GM19023 (cell line): ENCODE results near the gene ATP5F1E.

ENCODE experiments used
- ATAC-seq: cut with Tn5 transposase; IDR thresholded peaks from one replicate; pipeline ENCODE4 v1.9.1; 2021; ENCODE audit warnings: mild to moderate bottlenecking, moderate library complexity; ENCODE audit not compliant: unreplicated experiment

The ATP5F1E gene

DNA sequence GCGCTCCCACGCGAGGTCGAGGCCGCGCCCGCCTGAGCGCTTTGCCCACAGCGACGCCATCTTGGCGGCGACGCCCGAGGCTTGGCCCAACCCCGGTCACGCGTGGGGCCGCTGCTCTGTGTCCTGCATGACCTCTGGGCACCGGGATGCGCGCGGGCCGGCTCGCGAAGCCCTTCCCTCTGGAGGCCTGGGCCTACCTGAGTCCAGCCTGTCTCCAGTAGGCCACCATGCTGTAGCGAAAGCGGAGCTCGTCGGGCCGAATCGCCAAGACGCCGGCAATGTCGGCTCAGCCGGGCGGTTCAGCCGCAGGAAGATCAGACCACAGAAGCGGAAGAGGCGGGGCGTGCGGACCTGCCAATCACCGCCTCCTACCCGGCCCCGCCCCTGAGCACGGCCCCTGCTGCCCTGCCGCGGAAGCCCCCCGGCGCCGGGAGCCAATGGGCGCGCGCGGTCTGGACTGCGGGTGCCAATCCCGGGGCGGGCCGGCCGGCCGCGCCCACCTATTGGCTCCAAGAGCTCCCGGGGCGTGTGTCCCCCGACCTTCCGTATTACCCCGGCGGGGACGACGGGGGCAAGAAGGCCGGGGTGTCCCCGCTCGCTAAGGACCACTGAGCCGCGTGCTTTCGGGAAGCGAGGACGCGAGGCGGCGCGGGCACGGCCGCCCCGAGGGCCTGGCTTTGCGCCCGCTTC is at the start of gene ATP5F1E:
Gene ATP5F1E (minus strand): TSS at position 313 of the 690 bp plus-strand sequence. CDS start 84 bp downstream, at position 229.
- ATAC-seq = peak; percentile 97

DNA sequence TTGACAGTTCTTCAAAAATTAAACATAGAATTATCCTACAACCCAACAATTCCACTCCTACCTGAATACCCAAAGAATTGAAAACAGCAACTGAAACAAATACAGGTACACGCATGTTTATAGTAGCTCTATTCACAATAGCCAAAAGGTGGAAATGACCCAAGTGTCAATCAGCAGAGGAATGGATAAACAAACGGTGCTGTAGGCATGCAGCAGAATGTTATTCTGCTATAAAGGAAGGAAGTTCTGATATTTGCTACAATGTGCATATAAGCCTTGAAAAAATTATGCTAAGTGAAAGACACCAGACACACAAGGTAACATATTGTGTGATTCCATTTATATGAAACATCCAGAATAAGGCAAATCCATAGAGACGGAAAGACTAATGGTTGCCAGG is 48.9 kb upstream of the ATP5F1E start:
- no peak for ATAC-seq

DNA sequence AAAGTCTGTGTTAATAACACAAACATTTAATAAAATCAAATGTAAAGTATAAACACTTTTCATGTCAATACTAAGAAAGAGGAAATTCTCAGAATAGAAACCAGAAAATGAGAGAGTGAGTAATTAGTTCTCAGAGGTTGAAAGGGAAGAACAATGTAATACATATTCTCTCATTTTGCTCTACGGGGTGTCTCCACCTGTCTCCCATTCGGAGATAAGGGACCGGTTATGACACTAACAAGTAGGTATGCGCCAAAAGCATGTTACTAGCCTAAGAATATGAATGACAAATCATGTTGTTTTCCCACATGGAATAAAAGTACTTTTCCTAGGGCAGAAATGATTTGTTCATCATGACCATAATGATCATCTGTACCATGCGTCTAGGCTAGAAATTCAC is 46.1 kb upstream of the ATP5F1E start:
- ATAC-seq = no peak

DNA sequence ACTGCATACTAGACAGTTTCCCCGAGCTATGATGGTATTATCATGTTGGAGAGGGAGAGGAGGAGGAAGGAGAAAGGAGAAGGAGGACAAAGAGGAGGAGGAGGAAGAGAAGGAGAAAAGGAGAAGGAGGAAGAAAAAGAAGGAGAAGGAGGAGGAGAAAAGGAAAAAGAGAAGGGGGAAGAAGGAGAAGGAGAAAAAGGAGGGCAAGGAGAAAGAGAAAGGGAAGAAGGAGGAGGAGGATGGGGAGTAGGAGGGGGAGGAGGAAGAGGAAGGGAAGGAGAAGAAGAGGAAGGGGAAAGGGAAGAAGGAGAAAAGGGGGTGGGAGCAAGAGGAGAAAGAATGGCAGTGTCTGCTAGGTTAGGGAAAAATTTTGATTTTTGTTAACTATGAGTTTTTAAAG is 45.6 kb upstream of the ATP5F1E start:
- no peak for ATAC-seq

DNA sequence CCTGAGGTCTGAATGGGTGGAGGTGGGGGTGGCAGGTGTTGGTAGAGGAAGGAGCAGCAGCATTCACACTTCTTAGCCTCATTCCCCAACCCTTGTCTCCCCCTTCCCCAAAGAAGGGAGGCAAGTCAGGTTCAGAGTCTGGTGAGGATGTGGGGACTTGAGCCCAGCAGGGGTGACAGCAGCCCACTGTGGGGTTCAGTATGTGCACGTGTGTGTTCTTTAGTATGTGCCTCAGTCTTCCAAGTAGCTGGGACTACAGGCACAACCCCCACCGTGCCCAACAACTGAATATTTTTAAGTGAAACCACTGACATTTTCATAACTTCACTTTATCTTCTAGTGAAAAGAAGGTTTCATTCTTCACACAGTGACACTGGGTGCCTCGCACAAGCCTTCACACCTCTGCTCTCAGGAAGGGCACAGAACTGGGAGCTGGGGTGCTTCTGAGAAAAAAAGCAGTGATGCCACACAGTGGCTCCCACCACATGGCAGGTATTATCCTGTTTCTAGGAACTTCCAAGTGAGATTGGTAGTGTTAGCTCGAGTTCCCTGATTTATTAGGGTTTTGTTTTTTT is 43.9 kb upstream of the ATP5F1E start:
- no peak for ATAC-seq

DNA sequence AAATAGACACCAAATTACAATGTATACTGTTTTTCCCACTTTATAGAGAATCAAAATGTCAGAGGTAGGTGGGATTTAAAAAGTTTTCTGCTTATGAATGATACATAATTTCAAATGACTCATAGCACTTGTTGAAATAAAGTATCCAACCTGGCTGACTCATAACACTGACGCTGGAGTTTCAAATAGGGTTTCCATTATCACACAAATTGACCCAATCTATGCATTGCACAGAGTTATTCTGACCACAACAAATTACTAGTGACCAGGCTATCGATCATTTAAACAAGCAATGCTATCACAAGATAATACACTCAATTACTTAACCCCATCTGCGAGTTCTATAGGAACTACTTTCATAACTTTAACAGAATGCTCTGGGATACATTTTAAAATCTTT is 42.3 kb upstream of the ATP5F1E start:
- no peak for ATAC-seq

DNA sequence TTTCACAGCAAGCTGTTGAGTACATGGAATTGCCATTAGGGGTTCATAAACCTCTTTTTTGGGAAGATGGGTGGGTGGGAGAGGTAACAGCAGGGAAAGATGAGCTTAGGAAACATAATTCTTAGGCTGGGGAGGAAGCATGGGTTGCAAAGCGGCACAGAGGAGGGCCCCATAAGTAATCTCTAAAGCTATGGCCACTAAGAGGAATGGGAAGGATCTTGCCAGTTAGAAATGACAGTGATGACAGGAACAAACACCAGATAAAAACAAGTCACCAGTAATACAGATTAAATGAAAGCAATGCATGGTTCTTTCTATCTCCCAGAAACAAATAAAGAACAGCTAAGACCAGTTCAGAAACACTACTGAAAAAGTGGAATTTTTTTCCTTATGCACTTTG is 41.4 kb upstream of the ATP5F1E start:
- ATAC-seq = no peak

DNA sequence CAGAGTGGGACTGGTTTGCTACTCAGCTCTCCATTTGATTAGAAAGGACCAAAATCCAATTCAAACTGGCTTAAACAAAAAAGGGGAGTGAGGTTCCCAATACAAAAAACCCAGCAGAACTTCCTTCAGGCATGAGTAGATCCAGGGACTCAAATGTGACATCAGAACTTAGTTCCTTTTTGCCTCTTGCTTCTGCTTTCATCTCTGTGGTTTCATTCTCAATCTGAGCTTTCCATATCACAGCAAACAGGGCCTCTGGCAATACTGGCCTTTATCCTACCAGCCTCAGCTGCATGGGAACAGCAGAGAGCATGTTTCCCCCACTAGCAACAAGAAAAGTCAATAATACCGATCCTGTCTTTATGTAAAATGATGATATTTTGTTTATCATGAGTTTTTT is 39.1 kb upstream of the ATP5F1E start:
- no peak for ATAC-seq

DNA sequence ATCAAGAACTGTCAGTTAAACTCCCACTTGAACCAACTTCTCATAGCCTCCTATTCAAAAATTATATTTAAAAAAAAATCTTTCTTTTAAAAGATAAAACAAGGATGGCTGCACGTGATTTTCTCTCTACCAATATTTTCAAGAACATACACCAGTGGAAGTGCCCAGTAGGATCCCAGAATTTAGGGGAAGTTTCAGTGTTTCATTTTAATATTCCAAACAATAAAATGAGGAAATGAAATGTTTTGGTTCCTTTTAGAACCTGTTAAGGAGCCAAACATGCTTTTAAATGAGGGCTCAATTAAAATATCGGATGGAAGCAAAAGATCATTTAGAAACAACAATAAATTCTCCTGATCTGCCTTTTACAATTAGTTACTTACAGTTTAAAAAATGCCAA is 36.9 kb upstream of the ATP5F1E start:
- no peak for ATAC-seq

DNA sequence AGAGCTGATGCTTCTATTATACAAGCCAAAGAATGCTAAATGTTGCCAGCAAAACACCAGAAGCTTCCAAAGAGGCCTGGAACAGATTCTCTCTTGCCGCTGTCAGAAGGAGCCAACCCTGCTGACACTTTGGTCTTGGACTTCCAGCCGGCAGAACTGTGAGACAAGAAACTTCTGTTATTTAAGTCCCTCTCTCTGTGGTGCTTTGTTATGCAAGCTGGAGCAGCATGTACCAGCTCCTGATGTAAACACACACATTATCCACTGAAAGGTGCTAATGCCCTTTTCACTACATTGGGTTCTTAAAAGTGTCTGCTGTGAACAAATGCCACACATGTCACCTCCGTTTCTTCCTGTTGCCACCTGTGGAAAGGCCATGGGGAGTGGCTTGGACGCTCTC is 36.4 kb upstream of the ATP5F1E start:
- no peak for ATAC-seq

DNA sequence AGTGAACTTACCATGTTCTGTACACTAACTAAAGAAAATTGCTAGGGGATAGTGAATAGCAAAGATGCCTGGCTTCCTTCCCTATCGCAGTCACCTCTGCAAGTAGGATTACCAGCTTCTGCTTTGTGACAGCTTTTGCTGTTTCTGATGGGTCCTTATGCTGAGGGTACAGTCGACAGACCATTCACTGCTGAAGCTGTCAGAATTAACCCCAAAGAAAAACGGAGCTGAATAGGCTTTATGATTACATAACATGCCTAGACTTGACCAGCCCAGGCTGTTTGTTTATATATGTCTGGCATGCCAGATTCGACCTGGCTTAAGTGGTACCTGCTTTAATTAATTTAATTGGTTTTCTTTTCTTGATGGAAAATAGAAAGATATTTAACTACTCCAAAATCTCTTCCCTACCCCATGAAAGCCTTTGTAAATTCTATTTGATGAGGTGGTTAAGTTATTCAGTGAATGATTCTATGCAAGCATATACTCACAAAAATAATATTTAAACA is 32.1 kb upstream of the ATP5F1E start:
- no peak for ATAC-seq

DNA sequence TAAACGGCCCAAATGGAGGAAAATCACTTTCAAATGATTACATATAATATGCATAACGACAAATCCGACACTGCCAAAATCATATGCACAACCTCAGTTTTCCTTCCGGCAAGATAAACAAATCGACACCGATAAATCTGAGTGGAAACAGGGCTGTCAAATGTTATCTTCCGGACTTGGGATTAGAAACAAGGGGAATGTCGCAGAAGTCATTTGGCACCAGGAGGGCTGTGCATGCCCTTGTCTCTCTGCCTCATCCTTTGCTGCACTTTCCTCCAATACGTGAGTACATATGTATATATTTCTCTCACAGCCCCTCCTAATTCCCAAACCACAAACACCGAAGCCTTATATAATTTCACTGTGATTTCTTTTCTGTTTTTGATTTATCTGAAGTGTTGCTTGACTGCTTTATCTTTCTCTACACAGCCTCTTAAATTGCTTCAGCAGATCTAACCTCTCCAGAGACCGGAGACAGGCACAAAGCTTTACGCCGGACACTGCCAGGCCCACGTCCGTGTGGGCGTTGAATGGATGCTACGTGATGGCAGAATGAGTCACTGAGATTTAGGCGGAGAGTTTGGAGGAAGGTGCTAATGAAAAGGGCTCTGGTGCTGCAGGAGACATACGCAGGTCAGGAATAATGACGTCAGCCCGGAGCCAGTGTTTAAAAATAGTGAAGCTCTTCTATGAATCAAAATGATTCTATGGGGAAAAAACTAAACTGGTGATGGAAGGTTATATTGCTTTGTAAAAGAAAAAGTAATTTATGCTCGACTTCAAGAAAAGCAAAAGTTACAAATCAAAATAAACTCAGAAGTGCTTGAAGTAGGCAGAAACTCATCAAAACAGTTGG is 31.5 kb upstream of the ATP5F1E start:
- no peak for ATAC-seq

DNA sequence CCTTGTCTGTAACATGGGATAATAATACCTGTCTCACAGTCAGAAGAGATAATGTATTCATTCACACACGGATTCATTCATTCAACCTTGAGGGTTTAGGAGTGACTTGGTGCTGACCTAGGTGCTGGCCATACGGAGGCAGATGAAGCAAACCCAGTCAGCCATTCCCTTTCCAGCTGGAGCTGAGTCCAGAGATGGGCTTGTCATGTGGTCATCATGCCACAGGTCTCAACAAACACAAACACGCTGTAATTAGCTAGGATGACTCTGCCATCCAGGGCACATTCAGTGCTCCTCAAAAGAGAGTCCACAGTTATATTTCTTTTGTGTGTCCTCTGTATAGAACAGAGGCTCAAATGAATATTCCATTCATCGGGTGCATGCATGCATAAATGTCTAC is 29.9 kb upstream of the ATP5F1E start:
- ATAC-seq = no peak

DNA sequence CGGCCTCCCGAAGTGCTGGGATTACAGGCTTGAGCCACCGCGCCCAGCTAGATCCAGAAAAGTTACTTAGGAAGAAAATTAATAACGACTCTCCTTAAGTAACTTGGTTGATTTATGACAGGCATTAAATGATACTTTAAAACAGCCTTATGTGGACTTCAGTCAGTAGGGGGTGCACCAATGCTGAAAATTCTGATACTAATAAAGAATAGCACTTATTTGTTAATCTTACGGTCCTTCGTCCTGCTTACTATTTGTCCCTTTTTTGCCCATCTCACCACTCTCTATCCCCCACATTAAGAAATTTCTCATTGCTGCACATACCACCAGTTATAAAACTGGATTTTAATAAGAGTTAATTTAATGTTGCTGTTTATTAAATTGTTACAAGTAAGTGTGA is 23.2 kb upstream of the ATP5F1E start:
- ATAC-seq = no peak

DNA sequence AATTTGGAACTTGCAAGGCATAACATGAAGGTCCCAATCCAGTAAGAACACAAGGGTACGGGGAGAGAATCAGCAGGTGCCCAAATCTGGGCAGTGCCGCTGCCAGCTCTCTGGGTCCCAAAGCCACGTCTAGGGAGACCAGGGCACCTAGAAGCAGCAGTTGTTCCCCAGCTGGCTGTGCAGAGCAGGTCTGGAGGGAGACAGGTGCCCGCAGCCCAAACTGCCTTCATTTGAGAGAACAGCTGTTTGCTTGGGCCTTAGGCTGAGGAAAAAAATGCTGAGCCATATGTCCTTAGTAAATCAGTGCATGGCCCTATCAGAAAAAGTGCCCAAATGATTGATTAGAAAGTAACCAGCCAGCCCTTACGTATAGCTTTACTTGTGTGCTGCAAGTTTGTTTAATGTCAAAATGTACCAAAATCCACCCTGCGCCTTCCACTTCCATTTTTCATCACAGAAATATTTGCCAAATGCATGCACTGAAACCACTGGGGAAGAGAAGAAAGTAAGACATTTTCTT is 19.6 kb upstream of the ATP5F1E start:
- ATAC-seq = no peak

DNA sequence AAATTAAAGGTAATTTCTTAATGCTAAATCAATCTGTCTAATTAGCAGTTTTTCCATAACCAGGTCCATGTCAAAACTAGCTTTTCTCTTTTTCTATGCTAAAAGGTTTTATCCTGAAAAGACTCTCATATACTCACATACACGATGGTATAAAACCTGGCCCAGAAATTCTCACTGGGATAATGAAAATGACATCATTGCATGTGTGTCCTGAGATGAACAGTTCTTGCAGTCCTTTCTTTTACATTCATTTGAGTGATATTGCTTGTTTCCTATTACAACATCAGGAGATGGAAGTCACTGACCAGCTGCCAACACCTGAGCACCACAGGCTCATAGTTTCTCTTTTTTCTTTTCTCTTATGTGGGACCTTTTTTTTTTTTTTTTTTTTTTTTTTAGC is 18.3 kb upstream of the ATP5F1E start:
- no peak for ATAC-seq

DNA sequence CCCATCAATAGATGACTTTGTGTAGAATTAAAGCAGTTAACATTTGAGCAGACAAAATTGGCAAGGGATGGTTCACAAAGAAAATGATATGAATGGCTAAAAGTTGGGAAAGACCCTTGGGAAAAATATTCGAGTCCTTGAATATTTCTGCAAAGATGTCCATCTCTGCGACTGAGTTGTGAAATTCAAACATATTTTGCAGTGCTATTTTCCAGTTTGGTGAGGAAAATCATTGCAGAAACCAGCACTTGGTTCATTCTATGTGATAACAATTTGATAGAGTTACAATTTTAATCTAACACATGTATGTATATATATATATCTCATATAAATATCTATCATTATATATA is 16.5 kb upstream of the ATP5F1E start:
- no peak for ATAC-seq

DNA sequence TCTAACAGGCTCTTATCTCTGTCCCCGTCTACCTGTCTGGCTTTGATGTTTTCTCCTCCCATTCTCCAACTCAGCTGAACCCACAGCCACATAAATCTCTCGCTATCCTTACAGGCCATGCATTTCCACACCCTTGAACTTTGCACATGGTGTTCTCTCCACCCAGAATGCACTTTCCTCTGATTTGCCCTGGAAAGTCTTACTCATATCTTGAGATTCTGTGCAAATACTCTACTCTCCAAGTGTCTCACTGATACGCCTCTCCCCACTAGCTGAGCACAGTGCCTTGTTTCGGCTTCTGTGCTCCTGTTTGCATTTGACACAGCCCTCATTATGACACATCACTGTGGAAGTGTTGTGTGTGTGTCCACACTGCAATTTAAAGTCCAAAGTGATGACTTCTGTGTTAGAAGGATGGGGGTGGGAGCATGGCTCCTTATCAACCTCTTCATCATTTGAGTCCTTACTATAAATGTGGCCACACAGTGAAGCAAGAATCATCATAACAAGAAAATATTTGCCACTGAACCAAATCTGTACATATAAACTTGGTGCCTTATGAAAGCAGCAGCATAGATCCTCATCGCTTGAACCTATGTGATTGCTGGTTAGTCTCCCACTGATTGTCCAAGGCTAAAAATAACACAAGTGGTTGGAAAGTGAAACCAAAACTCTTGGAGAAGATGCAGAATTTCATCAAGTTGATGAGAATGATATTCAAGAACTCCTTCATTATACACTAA is 16.0 kb upstream of the ATP5F1E start:
- ATAC-seq = no peak

DNA sequence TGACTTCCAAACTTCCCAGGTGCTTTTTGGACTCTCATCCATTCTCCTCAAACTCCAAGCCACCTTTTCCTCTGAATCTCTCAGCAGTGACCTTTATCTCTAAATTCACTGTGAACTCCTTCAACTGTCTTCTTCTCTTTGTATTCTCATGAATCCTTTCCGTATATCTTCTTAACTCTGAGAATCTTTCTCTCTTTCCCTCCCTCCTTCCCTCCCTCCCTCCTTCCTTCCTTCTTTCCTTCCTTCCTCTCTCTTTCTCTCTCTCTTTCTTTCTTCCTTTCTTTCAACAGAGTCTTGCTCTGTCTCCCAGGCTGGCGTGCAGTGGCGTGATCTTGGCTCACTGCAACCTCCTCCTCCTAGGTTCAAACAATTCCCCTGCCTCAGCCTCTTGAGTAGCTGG is 14.7 kb upstream of the ATP5F1E start:
- ATAC-seq = no peak

DNA sequence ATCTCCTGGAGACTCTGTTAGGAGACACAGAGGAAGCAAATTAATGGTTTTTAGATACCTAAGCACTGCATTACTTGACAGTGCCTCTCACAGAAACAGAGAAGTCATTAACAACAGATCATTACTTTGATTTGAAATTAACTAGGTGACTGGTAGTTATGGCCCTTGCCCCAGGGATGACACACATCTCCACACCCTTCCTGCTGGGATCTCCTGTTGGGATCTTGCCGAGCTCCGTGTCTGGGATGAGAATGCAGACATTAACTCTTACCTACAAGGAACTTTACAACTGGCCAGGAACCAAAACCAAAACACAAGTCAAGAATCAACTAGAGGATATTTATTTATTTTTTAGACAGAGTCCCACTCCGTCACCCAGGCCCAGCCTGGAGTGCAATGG is 12.7 kb upstream of the ATP5F1E start:
- no peak for ATAC-seq

DNA sequence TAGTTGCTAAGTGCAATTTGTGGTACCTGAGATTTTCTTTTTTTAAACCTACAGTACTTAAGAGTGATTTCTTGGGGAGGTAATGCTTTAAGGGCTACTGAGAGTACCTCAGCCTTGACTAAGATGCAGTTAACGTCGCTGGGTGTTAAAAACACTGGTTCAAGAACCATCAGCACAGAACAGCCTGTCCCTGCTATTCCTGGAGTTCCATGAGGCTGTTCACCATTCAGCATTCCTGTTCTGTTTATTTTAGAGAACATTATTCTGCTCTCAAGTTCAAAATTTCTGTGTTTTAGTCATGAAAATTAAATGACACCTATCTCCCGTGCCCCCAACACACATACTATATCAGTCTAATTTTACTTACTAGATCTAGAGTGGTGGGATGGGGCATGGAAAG is 12.2 kb upstream of the ATP5F1E start:
- no peak for ATAC-seq
